ENCODE data around the gene RUNX2.

RUNX2 gene

DNA sequence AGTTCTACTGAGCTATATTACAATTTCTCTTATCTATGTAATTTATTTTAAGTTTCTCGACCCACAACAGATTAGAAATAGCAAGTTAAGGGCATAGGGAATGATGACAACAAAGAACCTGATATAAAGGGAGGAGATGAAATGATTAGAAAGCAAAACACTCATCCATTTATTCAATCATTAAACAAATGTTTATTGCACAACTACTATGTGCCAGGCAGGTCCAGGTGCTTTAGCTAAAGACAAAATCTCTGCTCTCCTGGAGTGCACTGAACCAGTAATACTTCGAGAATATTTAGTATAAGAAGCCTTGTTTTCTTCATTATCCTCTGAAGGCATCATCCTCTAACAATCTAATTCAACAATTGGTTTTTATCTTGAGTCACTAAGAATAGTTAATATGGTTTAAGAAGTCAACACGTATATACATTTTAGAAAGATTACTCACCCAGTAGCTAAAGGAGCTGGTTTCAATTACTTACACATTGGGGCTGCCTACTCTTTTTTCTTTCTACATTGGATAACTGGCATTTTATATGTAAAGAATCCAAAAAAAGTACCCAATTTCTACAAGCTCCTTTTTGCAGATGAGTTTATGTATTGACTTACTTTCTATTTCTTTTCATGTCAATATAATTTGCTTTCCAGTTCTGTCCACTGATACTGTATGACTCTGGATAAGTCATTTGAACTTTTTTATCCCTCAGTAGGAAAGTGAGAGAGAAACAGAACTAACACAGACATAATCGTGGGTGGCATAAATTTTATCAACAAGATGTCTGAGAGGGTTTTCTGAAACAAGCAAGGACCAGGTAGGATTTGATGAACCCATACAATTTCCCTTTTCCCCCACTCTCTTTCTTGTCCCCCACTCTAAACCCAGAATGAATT, 375.0 kb downstream of the RUNX2 start:
- Histone ChIP-seq H3K27ac (ENCODE audit: low read length) (no peak overlapping the region), H3K4me1 (ENCODE audit: control insufficient read depth, low read depth, low read length) (no peaks in the 10 kb centered on the region), H3K9ac (ENCODE audit: low read length) (no peak overlapping the region), H3K27me3 (ENCODE audit: control insufficient read depth, insufficient read depth, low read length) (no peaks in the 10 kb centered on the region), H3K36me3 (ENCODE audit: control insufficient read depth, low read depth, low read length) (no peaks in the 10 kb centered on the region), H3K4me3 (ENCODE audit: low read length) (no peak overlapping the region), H3K9me3 (ENCODE audit: control insufficient read depth, low read depth, low read length) (no peaks in the 10 kb centered on the region)

DNA sequence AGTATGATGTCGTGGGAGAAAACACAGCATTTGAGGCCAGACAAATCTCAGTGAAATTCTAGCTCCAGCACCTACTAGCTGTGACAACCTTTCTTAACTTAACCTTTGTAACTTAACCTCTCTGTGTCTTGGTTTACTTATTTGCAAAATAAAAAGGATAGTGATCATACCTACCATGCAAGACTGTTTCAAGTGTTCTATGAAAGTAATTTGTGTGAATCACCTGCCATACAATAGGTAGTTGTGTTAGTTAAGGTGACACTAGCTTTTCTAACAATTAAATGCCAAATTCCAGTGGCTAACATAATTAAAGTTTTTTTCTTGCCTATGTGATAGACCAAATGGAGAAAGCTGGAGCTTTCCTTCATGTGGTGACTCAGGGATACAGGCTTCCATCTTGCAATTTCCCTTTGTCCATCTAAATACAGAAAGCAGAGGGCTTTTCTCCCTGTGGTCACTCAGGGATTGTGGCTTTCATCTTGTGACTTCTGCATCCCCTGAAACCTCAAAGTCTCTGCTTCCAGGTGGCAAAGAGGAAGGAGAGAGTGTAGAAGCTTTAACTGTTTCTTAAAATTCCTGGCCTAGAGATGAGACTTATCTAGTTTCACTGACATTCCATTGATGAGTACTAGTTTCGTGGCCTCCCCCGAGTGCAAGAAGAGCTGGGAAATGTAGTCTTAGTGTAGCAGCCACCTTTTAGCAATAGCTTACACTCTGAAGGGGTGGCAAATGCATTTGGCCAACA, 376.1 kb downstream of the RUNX2 start:
- Histone ChIP-seq H3K36me3 (ENCODE audit: control insufficient read depth, low read depth, low read length) (no peaks in the 10 kb centered on the region), H3K4me3 (ENCODE audit: low read length) (no peak overlapping the region), H3K9me3 (ENCODE audit: control insufficient read depth, low read depth, low read length) (no peaks in the 10 kb centered on the region), H3K27me3 (ENCODE audit: control insufficient read depth, insufficient read depth, low read length) (no peaks in the 10 kb centered on the region), H3K27ac (ENCODE audit: low read length) (no peak overlapping the region), H3K9ac (ENCODE audit: low read length) (no peak overlapping the region), H3K4me1 (ENCODE audit: control insufficient read depth, low read depth, low read length) (no peaks in the 10 kb centered on the region)

DNA sequence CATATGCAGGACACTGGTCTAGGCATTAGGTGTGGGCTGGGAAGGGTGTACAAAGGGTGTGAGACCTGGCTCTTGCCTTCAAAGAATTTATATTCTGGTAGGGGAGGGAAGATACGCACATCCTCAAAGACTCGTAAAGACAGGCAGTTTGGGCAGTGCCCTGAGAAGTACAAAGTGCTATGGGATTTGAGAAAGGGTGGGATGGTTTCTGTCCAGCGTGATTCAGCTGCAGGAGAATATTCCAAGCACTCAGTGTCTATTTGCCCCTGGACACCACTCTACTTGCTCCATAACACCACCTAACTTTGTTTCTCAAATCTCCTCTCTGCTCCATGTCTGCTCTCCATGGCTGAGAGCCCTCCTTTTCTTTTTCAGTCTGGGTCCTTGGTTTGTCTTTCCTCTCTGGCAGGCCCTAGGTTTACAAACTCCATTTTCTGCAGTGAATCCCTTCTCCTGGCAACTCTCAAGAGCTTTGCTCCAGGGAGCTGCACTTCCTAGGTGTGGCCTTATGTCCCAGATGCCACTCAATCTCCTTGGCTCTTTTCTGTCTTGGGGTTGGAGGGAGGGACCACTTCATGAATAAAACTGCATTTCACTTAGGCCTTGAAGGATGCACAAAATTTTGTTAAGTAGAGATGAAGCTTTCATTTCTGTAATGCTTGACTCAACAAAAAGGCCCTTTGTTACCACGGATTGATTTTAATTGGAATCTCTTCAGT, 377.2 kb downstream of the RUNX2 start:
- Histone ChIP-seq H3K9me3 (ENCODE audit: control insufficient read depth, low read depth, low read length) (no peaks in the 10 kb centered on the region), H3K9ac (ENCODE audit: low read length) (no peak overlapping the region), H3K36me3 (ENCODE audit: control insufficient read depth, low read depth, low read length) (no peaks in the 10 kb centered on the region), H3K27ac (ENCODE audit: low read length) (no peak overlapping the region), H3K27me3 (ENCODE audit: control insufficient read depth, insufficient read depth, low read length) (no peaks in the 10 kb centered on the region), H3K4me1 (ENCODE audit: control insufficient read depth, low read depth, low read length) (no peaks in the 10 kb centered on the region), H3K4me3 (ENCODE audit: low read length) (no peak overlapping the region)

DNA sequence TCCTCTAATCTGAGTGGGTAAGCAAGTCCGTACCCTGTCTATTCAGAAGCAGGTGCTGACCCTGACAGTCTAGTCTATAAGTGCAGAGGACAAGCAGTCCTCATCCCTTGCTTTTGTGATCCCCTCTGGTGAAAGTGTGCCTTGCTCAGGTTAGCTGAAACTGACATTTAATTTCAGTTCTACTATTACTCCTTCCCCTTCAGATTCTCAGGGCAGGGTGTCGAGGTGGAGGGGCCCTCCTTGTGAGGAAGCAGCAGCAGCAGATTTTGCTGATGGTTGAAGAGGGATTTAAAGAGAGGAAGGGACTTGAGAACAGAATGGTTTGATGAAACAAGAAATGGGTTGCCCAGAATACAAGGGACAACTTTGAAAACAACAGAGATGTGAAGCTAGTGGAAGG, 378.2 kb downstream of the RUNX2 start:
- H3K27ac ChIP-seq (ENCODE audit: low read length): no peak overlapping the region
- no peaks in the 10 kb centered on the region for H3K27me3 ChIP-seq (ENCODE audit: control insufficient read depth, insufficient read depth, low read length)
- no peak overlapping the region for H3K9ac ChIP-seq (ENCODE audit: low read length)
- no peak overlapping the region for H3K4me3 ChIP-seq (ENCODE audit: low read length)
- H3K4me1 ChIP-seq (ENCODE audit: control insufficient read depth, low read depth, low read length): no peaks in the 10 kb centered on the region
- H3K9me3 ChIP-seq (ENCODE audit: control insufficient read depth, low read depth, low read length): no peaks in the 10 kb centered on the region
- no peaks in the 10 kb centered on the region for H3K36me3 ChIP-seq (ENCODE audit: control insufficient read depth, low read depth, low read length)

DNA sequence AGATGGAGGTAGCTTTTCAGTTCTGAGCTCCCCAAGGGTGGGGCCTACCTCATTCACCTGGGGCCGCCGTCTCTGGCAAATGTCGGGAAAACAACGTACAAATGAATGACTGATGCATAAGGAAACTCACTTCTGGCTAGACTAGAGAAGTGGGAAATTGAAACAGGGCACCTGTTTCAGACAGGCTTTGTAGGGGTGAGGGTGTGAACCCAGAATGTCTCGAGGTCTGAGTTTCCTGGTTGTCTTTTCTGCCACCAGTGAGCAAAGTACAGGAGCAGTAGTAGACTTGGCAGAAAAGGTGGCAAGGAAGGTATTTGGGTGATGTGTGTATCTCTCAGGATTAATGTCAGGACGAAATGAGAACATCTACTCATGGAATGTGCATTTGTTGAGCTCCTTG, 379.0 kb downstream of the RUNX2 start:
- no peaks in the 10 kb centered on the region for H3K4me1 ChIP-seq (ENCODE audit: control insufficient read depth, low read depth, low read length)
- no peak overlapping the region for H3K9ac ChIP-seq (ENCODE audit: low read length)
- no peaks in the 10 kb centered on the region for H3K36me3 ChIP-seq (ENCODE audit: control insufficient read depth, low read depth, low read length)
- no peak overlapping the region for H3K4me3 ChIP-seq (ENCODE audit: low read length)
- no peak overlapping the region for H3K27ac ChIP-seq (ENCODE audit: low read length)
- H3K9me3 ChIP-seq (ENCODE audit: control insufficient read depth, low read depth, low read length): no peaks in the 10 kb centered on the region
- H3K27me3 ChIP-seq (ENCODE audit: control insufficient read depth, insufficient read depth, low read length): no peaks in the 10 kb centered on the region

DNA sequence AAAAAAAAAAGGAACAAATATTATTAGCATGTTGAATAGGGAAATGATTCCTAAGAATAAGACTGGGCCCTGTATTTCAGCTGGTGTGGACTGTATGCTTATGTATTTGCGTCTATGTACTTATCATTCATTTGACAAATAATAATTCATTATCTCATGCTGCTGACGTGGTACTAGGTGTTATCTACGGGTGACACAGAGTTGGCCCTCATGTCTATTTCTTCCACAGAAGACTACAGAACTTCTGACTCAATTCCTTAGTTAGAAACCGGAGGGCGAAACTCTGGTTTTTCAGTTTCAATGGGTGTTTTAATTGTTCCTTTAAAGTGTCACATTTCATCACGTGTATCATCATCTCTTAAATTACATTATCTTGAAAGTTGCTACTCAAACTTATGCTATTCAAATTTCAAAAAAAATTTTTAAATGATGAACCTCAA, 381.7 kb downstream of the RUNX2 start:
- H3K36me3 ChIP-seq (ENCODE audit: control insufficient read depth, low read depth, low read length): no peaks in the 10 kb centered on the region
- H3K4me3 ChIP-seq (ENCODE audit: low read length): no peak overlapping the region
- H3K9ac ChIP-seq (ENCODE audit: low read length): no peak overlapping the region
- H3K27ac ChIP-seq (ENCODE audit: low read length): no peak overlapping the region
- peaks cover 6% of the 10 kb centered on the region for H3K4me1 ChIP-seq (ENCODE audit: control insufficient read depth, low read depth, low read length)
- H3K27me3 ChIP-seq (ENCODE audit: control insufficient read depth, insufficient read depth, low read length): peaks cover 6% of the 10 kb centered on the region
- no peaks in the 10 kb centered on the region for H3K9me3 ChIP-seq (ENCODE audit: control insufficient read depth, low read depth, low read length)

DNA sequence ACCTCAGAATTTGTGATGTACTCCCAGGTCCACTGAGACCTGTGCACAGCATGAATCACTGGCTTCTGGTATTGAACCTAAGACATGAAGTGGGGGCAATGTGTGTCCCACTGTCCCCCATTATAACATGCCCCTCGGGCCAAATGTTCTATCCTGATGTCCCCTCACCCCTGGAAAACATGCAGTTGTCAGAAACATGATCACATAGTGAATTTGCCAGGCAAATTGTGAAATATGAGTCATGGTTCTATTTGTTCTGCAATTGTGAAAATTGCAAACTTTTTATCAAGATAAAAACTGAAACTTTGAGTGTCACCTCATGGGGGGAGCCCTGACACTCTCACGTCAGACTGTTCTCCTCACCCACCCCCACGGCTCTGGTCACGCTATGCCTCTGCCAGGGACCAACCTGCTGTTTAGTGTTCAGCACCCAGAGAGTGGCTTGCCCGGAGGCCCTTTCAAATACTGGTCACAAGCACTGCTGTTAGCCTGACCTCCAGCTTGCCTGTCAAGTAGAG, 382.2 kb downstream of the RUNX2 start:
- H3K9me3 ChIP-seq (ENCODE audit: control insufficient read depth, low read depth, low read length): no peaks in the 10 kb centered on the region
- H3K4me1 ChIP-seq (ENCODE audit: control insufficient read depth, low read depth, low read length): peaks cover 6% of the 10 kb centered on the region
- no peak overlapping the region for H3K4me3 ChIP-seq (ENCODE audit: low read length)
- H3K36me3 ChIP-seq (ENCODE audit: control insufficient read depth, low read depth, low read length): no peaks in the 10 kb centered on the region
- H3K27ac ChIP-seq (ENCODE audit: low read length): no peak overlapping the region
- no peak overlapping the region for H3K9ac ChIP-seq (ENCODE audit: low read length)
- peaks cover 6% of the 10 kb centered on the region for H3K27me3 ChIP-seq (ENCODE audit: control insufficient read depth, insufficient read depth, low read length)

DNA sequence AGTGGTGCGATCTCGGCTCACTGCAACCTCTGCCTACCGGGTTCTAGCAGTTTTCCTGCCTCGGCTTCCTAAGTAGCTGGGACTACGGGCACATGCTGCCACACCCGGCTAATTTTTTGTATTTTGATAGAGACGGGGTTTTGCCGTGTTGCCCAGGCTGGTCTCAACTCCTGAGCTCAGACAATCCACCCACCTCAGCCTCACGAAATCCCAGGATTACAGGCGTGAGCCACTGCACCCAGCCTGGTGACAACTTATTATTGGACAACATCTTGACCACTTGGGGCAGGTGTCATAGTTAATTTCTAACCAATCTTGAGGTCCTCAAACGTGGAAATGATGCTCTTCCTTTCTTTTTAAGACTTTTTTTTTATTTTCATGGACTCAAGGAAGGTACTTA, 383.9 kb downstream of the RUNX2 start:
- Histone ChIP-seq H3K27ac (ENCODE audit: low read length) (no peak overlapping the region), H3K9me3 (ENCODE audit: control insufficient read depth, low read depth, low read length) (no peaks in the 10 kb centered on the region), H3K36me3 (ENCODE audit: control insufficient read depth, low read depth, low read length) (no peaks in the 10 kb centered on the region), H3K27me3 (ENCODE audit: control insufficient read depth, insufficient read depth, low read length) (peaks cover 6% of the 10 kb centered on the region), H3K9ac (ENCODE audit: low read length) (no peak overlapping the region), H3K4me3 (ENCODE audit: low read length) (no peak overlapping the region), H3K4me1 (ENCODE audit: control insufficient read depth, low read depth, low read length) (peaks cover 6% of the 10 kb centered on the region)

DNA sequence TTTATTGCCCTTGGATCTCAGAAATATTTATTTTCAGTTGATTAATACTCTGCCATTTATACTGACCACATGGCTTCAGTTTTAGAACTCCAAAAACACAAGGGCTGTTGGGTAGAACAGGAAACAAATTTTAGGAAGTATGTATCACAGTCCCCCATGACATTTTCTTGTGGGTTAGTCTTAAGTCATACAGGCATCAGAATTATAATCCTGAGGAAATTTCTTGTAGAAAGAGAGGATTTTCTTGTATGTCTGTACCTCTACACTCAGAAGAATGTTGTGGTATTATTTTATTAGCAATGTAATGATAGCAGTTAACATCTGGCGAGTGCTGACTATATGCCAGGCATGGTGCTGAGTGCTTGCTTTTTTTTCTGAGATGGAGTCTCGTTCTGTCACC, 384.7 kb downstream of the RUNX2 start:
- Histone ChIP-seq H3K4me3 (ENCODE audit: low read length) (no peak overlapping the region), H3K27ac (ENCODE audit: low read length) (no peak overlapping the region), H3K36me3 (ENCODE audit: control insufficient read depth, low read depth, low read length) (no peaks in the 10 kb centered on the region), H3K9ac (ENCODE audit: low read length) (no peak overlapping the region), H3K9me3 (ENCODE audit: control insufficient read depth, low read depth, low read length) (no peaks in the 10 kb centered on the region), H3K27me3 (ENCODE audit: control insufficient read depth, insufficient read depth, low read length) (peaks cover 6% of the 10 kb centered on the region), H3K4me1 (ENCODE audit: control insufficient read depth, low read depth, low read length) (peaks cover 6% of the 10 kb centered on the region)

Measured in iPS-18a (cell line).